Keratinocyte (primary cell): ENCODE data around the gene EIF2S3. TPM values are rescaled to one million over a fixed set of nuclear protein-coding genes. Genes with fewer than 3 reads are reported as not detected.

Experiments
- DNase-seq: peaks from one replicate; pipeline ENCODE4 v3.0.0-alpha.2; 2011; ENCODE audit warnings: low read depth, missing footprints, low spot score
- FAIRE-seq: peaks from 2 replicates; lab custom pipeline; 2011; peaks lifted over from hg19 to GRCh38; lab: Jason Lieb, UNC
- H2AFZ ChIP-seq: 2 replicates; pipeline ENCODE4 v1.6.0; 2012; ENCODE audit warnings: low read length, control low read depth, inconsistent platforms; ENCODE audit not compliant: control insufficient read depth
- H3K27ac ChIP-seq: 2 replicates; pipeline ENCODE4 v1.5.1; 2011; ENCODE audit warnings: low read length; ENCODE audit not compliant: control insufficient read depth, insufficient read depth
- H3K27me3 ChIP-seq: 3 replicates; pipeline ENCODE4 v1.6.0; 2011; ENCODE audit warnings: low read length; ENCODE audit not compliant: control insufficient read depth, insufficient read depth; ENCODE audit errors: extremely low read depth
- H3K36me3 ChIP-seq, 2 experiments: 2 replicates in 1 of 2; 3 replicates in 1 of 2; pipeline ENCODE4 v1.5.1; 2011; ENCODE audit warnings: low read length in 2 of 2, mild to moderate bottlenecking in 1 of 2; ENCODE audit not compliant: control insufficient read depth in 2 of 2, insufficient read depth in 2 of 2; ENCODE audit errors: extremely low read depth in 1 of 2
- H3K4me1 ChIP-seq: 3 replicates; pipeline ENCODE4 v1.5.1; 2011; ENCODE audit warnings: low read length; ENCODE audit not compliant: control insufficient read depth, insufficient read depth; ENCODE audit errors: extremely low read depth
- H3K4me2 ChIP-seq: 3 replicates; pipeline ENCODE4 v1.6.0; 2011; ENCODE audit warnings: low read depth, low read length; ENCODE audit not compliant: control insufficient read depth, insufficient read depth; ENCODE audit errors: extremely low read depth
- H3K4me3 ChIP-seq, 3 experiments: fragments of 200-600 bp in 1 of 3; sonication (generic) in 1 of 3; 2 replicates in 2 of 3; 3 replicates in 1 of 3; pipeline ENCODE4 v1.5.1; 2011 to 2016; ENCODE audit warnings: low read length in 3 of 3, mild to moderate bottlenecking in 3 of 3, control low read depth in 2 of 3, inconsistent platforms in 1 of 3, low read depth in 1 of 3, mixed read lengths in 1 of 3, mixed run types in 1 of 3, moderate library complexity in 1 of 3; ENCODE audit not compliant: control insufficient read depth in 2 of 3, insufficient read depth in 2 of 3; ENCODE audit errors: extremely low read depth in 1 of 3
- H3K79me2 ChIP-seq: 2 replicates; pipeline ENCODE4 v1.6.0; 2012; ENCODE audit warnings: low read length; ENCODE audit not compliant: control insufficient read depth, insufficient read depth
- H3K9ac ChIP-seq: 3 replicates; pipeline ENCODE4 v1.6.0; 2011; ENCODE audit warnings: low read length; ENCODE audit not compliant: control insufficient read depth, insufficient read depth; ENCODE audit errors: extremely low read depth
- H3K9me1 ChIP-seq: 3 replicates; pipeline ENCODE4 v1.6.0; 2011; ENCODE audit warnings: low read length; ENCODE audit not compliant: control insufficient read depth, insufficient read depth; ENCODE audit errors: extremely low read depth
- H3K9me3 ChIP-seq: 2 replicates; pipeline ENCODE4 v1.5.1; 2012; ENCODE audit warnings: low read depth, low read length; ENCODE audit not compliant: control insufficient read depth
- H4K20me1 ChIP-seq: 3 replicates; pipeline ENCODE4 v1.6.0; 2011; ENCODE audit warnings: low read length; ENCODE audit not compliant: control insufficient read depth, insufficient read depth; ENCODE audit errors: extremely low read depth
- CTCF ChIP-seq, 3 experiments: IDR thresholded peaks in 1 of 3; conservative IDR thresholded peaks in 1 of 3; optimal IDR thresholded peaks in 1 of 3; 2 replicates in 2 of 3; 3 replicates in 1 of 3; pipeline versions ENCODE3 to v1.5.1; 2011; ENCODE audit warnings: low read length in 3 of 3, mild to moderate bottlenecking in 3 of 3, moderate library complexity in 2 of 3, control low read depth in 1 of 3, inconsistent platforms in 1 of 3; ENCODE audit not compliant: insufficient read depth in 2 of 3; ENCODE audit errors: extremely low read depth in 1 of 3
- EZH2 ChIP-seq: IDR thresholded peaks from one replicate; pipeline ENCODE4 v1.6.1; 2012; ENCODE audit warnings: inconsistent platforms, mild to moderate bottlenecking, low read length, moderate library complexity
- dilution Hi-C: fragments of 300-500 bp; cut with MboI; formaldehyde crosslinking; loops from one replicate; pipeline ENCODE4 v1.7.0; 2020; ENCODE audit warnings: low sequenced_read_pairs; ENCODE audit not compliant: extremely low pct_ligation_motif_present
- polyA plus RNA-seq, 5 experiments: library from polyadenylated mRNA; depleted of rRNA in 3 of 5; stranded (reverse) in 3 of 5; stranded (forward) in 1 of 5; unstranded in 1 of 5; fragments of >200 nt; gene quantifications; 1 replicate in 1 of 5; 2 replicates in 3 of 5; 3 replicates in 1 of 5; pipeline versions ENCODE4 v1.2.1 to v1.2.3, GENCODE V29; 2011 to 2012; ENCODE audit warnings: missing spikeins in 2 of 5, low read depth in 1 of 5, low replicate concordance in 1 of 5

EIF2S3 gene
- polyA plus RNA-seq, 1 donor (not counting 4 experiments of a cell fraction or from before 2014, with no cell fraction given) = 127 TPM

GRCh38 chrX:24025741-24026403 lies 28.9 kb upstream of the EIF2S3 start:
- FAIRE-seq = no peak
- dilution Hi-C loops = no loop called here
- no peaks in the 10 kb centered on the region for H4K20me1 ChIP-seq
- peak overlapping the region; percentile 87 for H3K27ac ChIP-seq
- peak overlapping the region; percentile 70 to 79 (median 72) for H3K4me3 ChIP-seq
- no peaks in the 10 kb centered on the region for H3K4me1 ChIP-seq
- no peak for DNase-seq
- H3K9me3 ChIP-seq = no peaks in the 10 kb centered on the region
- no peaks in the 10 kb centered on the region for H3K9me1 ChIP-seq
- no peak for TF ChIP-seq EZH2
- H3K27me3 ChIP-seq = no peaks in the 10 kb centered on the region
- peak overlapping the region; percentile 82 for H3K4me2 ChIP-seq
- no peaks in the 10 kb centered on the region for H3K36me3 ChIP-seq
- H3K9ac ChIP-seq = peak overlapping the region; percentile 92
- H3K79me2 ChIP-seq = peaks cover 17% of the 10 kb centered on the region
- peak overlapping the region; percentile 81 for H2AFZ ChIP-seq

DNA sequence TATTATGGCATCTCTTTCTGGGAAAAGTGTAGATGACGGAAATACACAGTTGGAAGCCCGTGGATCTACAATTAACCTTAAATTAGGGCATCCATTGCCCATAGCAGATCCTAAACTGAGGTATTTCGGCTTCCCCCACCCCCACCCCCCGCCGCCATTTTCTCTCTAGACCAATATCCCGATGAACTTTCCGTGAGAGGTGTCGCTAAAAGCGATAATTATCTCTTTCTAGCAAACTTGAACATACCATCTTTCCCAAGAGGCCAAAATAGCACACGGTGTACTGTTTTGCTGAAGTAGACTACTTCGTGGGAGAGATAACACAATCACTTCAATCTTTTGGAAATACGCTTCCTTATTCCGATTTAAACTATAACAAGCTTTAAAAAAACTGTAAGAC lies 28.3 kb upstream of the EIF2S3 start:
- Histone ChIP-seq H3K4me2 (peak overlapping the region; percentile 82), H3K36me3 (no peaks in the 10 kb centered on the region), H2AFZ (peak overlapping the region; percentile 81), H3K9me3 (no peaks in the 10 kb centered on the region), H3K27ac (peak overlapping the region; percentile 87), H4K20me1 (no peaks in the 10 kb centered on the region), H3K4me3 (peak overlapping the region in 2 of 3 experiments; percentile 70 to 79), H3K27me3 (no peaks in the 10 kb centered on the region), H3K4me1 (no peaks in the 10 kb centered on the region), H3K79me2 (peaks cover 16% of the 10 kb centered on the region), H3K9me1 (no peaks in the 10 kb centered on the region), H3K9ac (peak overlapping the region; percentile 92)
- FAIRE-seq = no peak
- TF ChIP-seq EZH2 = no peak
- no peak for TF ChIP-seq CTCF (optimal IDR thresholded peaks at IDR 0.05 in 1 of 3, IDR thresholded peaks at IDR 0.05 in 1 of 3, conservative IDR thresholded peaks at IDR 0.05 in 1 of 3; ENCODE audit: extremely low read depth in 1 of 3, insufficient read depth in 2 of 3, low read length in 3 of 3)
- dilution Hi-C loops = no loop called here
- no peak for DNase-seq
